ENCODE data around the gene RBM33. TPM values are rescaled to one million over a fixed set of nuclear protein-coding genes. Genes with fewer than 3 reads are reported as not detected.

The RBM33 gene
- total and polyA plus RNA-seq, 10 of the 15 experiments (the other 5 are each of a cell fraction or from before 2014, with no cell fraction given) = 4.7 to 67.2 (median 24.3) TPM

- TF ChIP-seq SREBF1 (IDR thresholded peaks at IDR 0.05; ENCODE audit: low read length) (no peak), SMAD1 (IDR thresholded peaks at IDR 0.05; ENCODE audit: low read depth, partially characterized antibody) (no peak), ZNF592 (IDR thresholded peaks at IDR 0.05) (no peak), ZBTB4 (CRISPR knock-in tag; IDR thresholded peaks at IDR 0.05) (no peak), EGR1 (IDR thresholded peaks at IDR 0.05; ENCODE audit: borderline replicate concordance in 1 of 2, low read depth in 2 of 2, low read length in 2 of 2) (peak in 1 of 2 experiments; percentile 55; a peak in 1 of 3 replicates), PBX3 (IDR thresholded peaks at IDR 0.05; ENCODE audit: insufficient replicate concordance, low read depth, low read length) (no peak), ESRRA (IDR thresholded peaks at IDR 0.05; ENCODE audit: low read length) (no peak; the same call in 1 of the 2 replicates), ATF2 (IDR thresholded peaks at IDR 0.05; ENCODE audit: low read length) (no peak), CTCF (IDR thresholded peaks at IDR 0.05 in 2 of 3, conservative IDR thresholded peaks at IDR 0.05 in 1 of 3; ENCODE audit: control insufficient read depth in 2 of 3, extremely low read depth in 1 of 3, insufficient read depth in 1 of 3, low read depth in 3 of 3, low read length in 3 of 3) (no peak), EZH2 (IDR thresholded peaks at IDR 0.05; ENCODE audit: borderline replicate concordance, control insufficient read depth, low read depth, low read length) (no peak), MXI1 (IDR thresholded peaks at IDR 0.05; ENCODE audit: low read depth, low read length) (peak; percentile 51), HDGF (IDR thresholded peaks at IDR 0.05) (no peak), RB1 (IDR thresholded peaks at IDR 0.05; ENCODE audit: borderline replicate concordance) (peak; percentile 68; the same call in 1 of the 2 replicates), RFX5 (IDR thresholded peaks at IDR 0.05; ENCODE audit: low read depth, low read length) (no peak), TAF1 (IDR thresholded peaks at IDR 0.05; ENCODE audit: borderline replicate concordance, low read depth, low read length) (peak; percentile 82; the same call in 1 of the 2 replicates), RUNX3 (IDR thresholded peaks at IDR 0.05; ENCODE audit: low read length) (peak; percentile 53)
Measured at GRCh38 chr7:155644178-155644970, at the start of gene RBM33 (continued).
